ENCODE measurements around the gene SIVA1.

GRCh38 chr14:104706733-104707607 lies 46.0 kb upstream of the SIVA1 start:
- TF ChIP-seq ZNF274 (IDR thresholded peaks at IDR 0.05; ENCODE audit: low read depth, low read length) (no peak), SUZ12 (IDR thresholded peaks at IDR 0.05; ENCODE audit: extremely low read depth, insufficient read depth, insufficient read length) (no peak)

All from NT2/D1 (cell line).